Fibroblast of lung (primary cell): Measurements from ENCODE around the gene ABCC8.

Source experiments
- CTCF ChIP-seq, 2 donors: IDR thresholded peaks in 1 of 2; conservative IDR thresholded peaks in 1 of 2; 1 replicate in 1 of 2; 2 replicates in 1 of 2; pipeline ENCODE4 v1.5.1; 2011 to 2012; ENCODE audit warnings: low read length in 2 of 2, control low read depth in 1 of 2, inconsistent platforms in 1 of 2, low read depth in 1 of 2, mild to moderate bottlenecking in 1 of 2
- EZH2 ChIP-seq: IDR thresholded peaks from 2 replicates; pipeline ENCODE4 v1.5.1; 2012; ENCODE audit warnings: low read length, control low read depth, mild to moderate bottlenecking; ENCODE audit errors: missing control alignments

GRCh38 chr11:17511571-17511970 is 34.9 kb upstream of the ABCC8 start:
- TF ChIP-seq CTCF (conservative IDR thresholded peaks at IDR 0.05 in 1 of 2, IDR thresholded peaks at IDR 0.05 in 1 of 2; ENCODE audit: low read depth in 1 of 2, low read length in 2 of 2) (no peak), EZH2 (no peak)
